ENCODE results near the gene DUSP9.

The DUSP9 gene

GRCh38 chrX:153651540-153652079 is 4.6 kb downstream of the DUSP9 start:
- no peak overlapping the region for H3K4me3 ChIP-seq (ENCODE audit: low read depth, low read length)
- H3K4me1 ChIP-seq (ENCODE audit: control insufficient read depth, insufficient read depth, low read length), result no peaks in the 10 kb centered on the region
- H3K27me3 ChIP-seq (ENCODE audit: control insufficient read depth, insufficient read depth, low read length), result peaks cover 29% of the 10 kb centered on the region
- no peak overlapping the region for H3K27ac ChIP-seq (ENCODE audit: low read depth, low read length)
- no peak overlapping the region for H3K9ac ChIP-seq (ENCODE audit: low read depth, low read length)
- H3K9me3 ChIP-seq (ENCODE audit: control insufficient read depth, insufficient read depth, low read length), result peaks cover 21% of the 10 kb centered on the region
- H3K36me3 ChIP-seq (ENCODE audit: control insufficient read depth, insufficient read depth, low read length), result no peaks in the 10 kb centered on the region

- Histone ChIP-seq H3K9ac (ENCODE audit: low read depth, low read length) (no peak overlapping the region), H3K27me3 (ENCODE audit: control insufficient read depth, insufficient read depth, low read length) (peaks cover 9% of the 10 kb centered on the region), H3K4me1 (ENCODE audit: control insufficient read depth, insufficient read depth, low read length) (no peaks in the 10 kb centered on the region), H3K9me3 (ENCODE audit: control insufficient read depth, insufficient read depth, low read length) (peaks cover 22% of the 10 kb centered on the region), H3K36me3 (ENCODE audit: control insufficient read depth, insufficient read depth, low read length) (no peaks in the 10 kb centered on the region), H3K4me3 (ENCODE audit: low read depth, low read length) (no peak overlapping the region), H3K27ac (ENCODE audit: low read depth, low read length) (no peak overlapping the region)
Measured at GRCh38 chrX:153653556-153653955, 6.6 kb downstream of the DUSP9 start.

- Histone ChIP-seq H3K9ac (ENCODE audit: low read depth, low read length) (no peak overlapping the region), H3K36me3 (ENCODE audit: control insufficient read depth, insufficient read depth, low read length) (no peaks in the 10 kb centered on the region), H3K27ac (ENCODE audit: low read depth, low read length) (no peak overlapping the region), H3K4me1 (ENCODE audit: control insufficient read depth, insufficient read depth, low read length) (no peaks in the 10 kb centered on the region), H3K4me3 (ENCODE audit: low read depth, low read length) (no peak overlapping the region), H3K27me3 (ENCODE audit: control insufficient read depth, insufficient read depth, low read length) (0 out of 2 replicates have a peak, but pooled peaks cover 4% of the 10 kb centered on the region), H3K9me3 (ENCODE audit: control insufficient read depth, insufficient read depth, low read length) (peaks cover 32% of the 10 kb centered on the region)
Measured at GRCh38 chrX:153657161-153657560, 10.2 kb downstream of the DUSP9 start.

- H3K36me3 ChIP-seq (ENCODE audit: control insufficient read depth, insufficient read depth, low read length), result no peaks in the 10 kb centered on the region
- 0 out of 2 replicates have a peak, but pooled peaks cover 4% of the 10 kb centered on the region for H3K27me3 ChIP-seq (ENCODE audit: control insufficient read depth, insufficient read depth, low read length)
- no peak overlapping the region for H3K27ac ChIP-seq (ENCODE audit: low read depth, low read length)
- no peaks in the 10 kb centered on the region for H3K4me1 ChIP-seq (ENCODE audit: control insufficient read depth, insufficient read depth, low read length)
- peaks cover 23% of the 10 kb centered on the region for H3K9me3 ChIP-seq (ENCODE audit: control insufficient read depth, insufficient read depth, low read length)
- no peak overlapping the region for H3K9ac ChIP-seq (ENCODE audit: low read depth, low read length)
- H3K4me3 ChIP-seq (ENCODE audit: low read depth, low read length), result no peak overlapping the region
Measured at GRCh38 chrX:153659268-153659667, 12.3 kb downstream of the DUSP9 start.

GRCh38 chrX:153662266-153662665 is 15.3 kb downstream of the DUSP9 start:
- Histone ChIP-seq H3K9ac (ENCODE audit: low read depth, low read length) (no peak overlapping the region), H3K4me3 (ENCODE audit: low read depth, low read length) (no peak overlapping the region; the same call in 1 of the 2 replicates), H3K27me3 (ENCODE audit: control insufficient read depth, insufficient read depth, low read length) (0 out of 2 replicates have a peak, but pooled peaks cover 4% of the 10 kb centered on the region), H3K9me3 (ENCODE audit: control insufficient read depth, insufficient read depth, low read length) (peaks cover 37% of the 10 kb centered on the region), H3K4me1 (ENCODE audit: control insufficient read depth, insufficient read depth, low read length) (no peaks in the 10 kb centered on the region), H3K27ac (ENCODE audit: low read depth, low read length) (no peak overlapping the region), H3K36me3 (ENCODE audit: control insufficient read depth, insufficient read depth, low read length) (no peaks in the 10 kb centered on the region)

GRCh38 chrX:153665726-153666306 is 18.8 kb downstream of the DUSP9 start:
- Histone ChIP-seq H3K27ac (ENCODE audit: low read depth, low read length) (no peak overlapping the region), H3K4me1 (ENCODE audit: control insufficient read depth, insufficient read depth, low read length) (no peaks in the 10 kb centered on the region), H3K4me3 (ENCODE audit: low read depth, low read length) (no peak overlapping the region), H3K9ac (ENCODE audit: low read depth, low read length) (no peak overlapping the region), H3K36me3 (ENCODE audit: control insufficient read depth, insufficient read depth, low read length) (no peaks in the 10 kb centered on the region), H3K9me3 (ENCODE audit: control insufficient read depth, insufficient read depth, low read length) (peaks cover 36% of the 10 kb centered on the region), H3K27me3 (ENCODE audit: control insufficient read depth, insufficient read depth, low read length) (0 out of 2 replicates have a peak, but pooled peaks cover 4% of the 10 kb centered on the region)

- peak overlapping the region; percentile 38 for H3K4me3 ChIP-seq (ENCODE audit: low read depth, low read length)
- no peaks in the 10 kb centered on the region for H3K27me3 ChIP-seq (ENCODE audit: control insufficient read depth, insufficient read depth, low read length)
- H3K36me3 ChIP-seq (ENCODE audit: control insufficient read depth, insufficient read depth, low read length), result no peaks in the 10 kb centered on the region
- peaks cover 42% of the 10 kb centered on the region for H3K9me3 ChIP-seq (ENCODE audit: control insufficient read depth, insufficient read depth, low read length)
- H3K4me1 ChIP-seq (ENCODE audit: control insufficient read depth, insufficient read depth, low read length), result no peaks in the 10 kb centered on the region
- no peak overlapping the region for H3K9ac ChIP-seq (ENCODE audit: low read depth, low read length)
- no peak overlapping the region for H3K27ac ChIP-seq (ENCODE audit: low read depth, low read length)
Measured at GRCh38 chrX:153667281-153667955, 20.4 kb downstream of the DUSP9 start.

- H3K9ac ChIP-seq (ENCODE audit: low read depth, low read length), result no peak overlapping the region
- peaks cover 42% of the 10 kb centered on the region for H3K9me3 ChIP-seq (ENCODE audit: control insufficient read depth, insufficient read depth, low read length)
- H3K4me3 ChIP-seq (ENCODE audit: low read depth, low read length), result peak overlapping the region; percentile 38
- H3K27me3 ChIP-seq (ENCODE audit: control insufficient read depth, insufficient read depth, low read length), result no peaks in the 10 kb centered on the region
- H3K4me1 ChIP-seq (ENCODE audit: control insufficient read depth, insufficient read depth, low read length), result no peaks in the 10 kb centered on the region
- no peaks in the 10 kb centered on the region for H3K36me3 ChIP-seq (ENCODE audit: control insufficient read depth, insufficient read depth, low read length)
- no peak overlapping the region for H3K27ac ChIP-seq (ENCODE audit: low read depth, low read length)
Measured at GRCh38 chrX:153667956-153668396, 21.0 kb downstream of the DUSP9 start.

GRCh38 chrX:153668423-153669173 is 21.6 kb downstream of the DUSP9 start:
- Histone ChIP-seq H3K27me3 (ENCODE audit: control insufficient read depth, insufficient read depth, low read length) (no peaks in the 10 kb centered on the region), H3K9me3 (ENCODE audit: control insufficient read depth, insufficient read depth, low read length) (peaks cover 42% of the 10 kb centered on the region), H3K9ac (ENCODE audit: low read depth, low read length) (no peak overlapping the region), H3K4me3 (ENCODE audit: low read depth, low read length) (no peak overlapping the region), H3K36me3 (ENCODE audit: control insufficient read depth, insufficient read depth, low read length) (no peaks in the 10 kb centered on the region), H3K4me1 (ENCODE audit: control insufficient read depth, insufficient read depth, low read length) (no peaks in the 10 kb centered on the region), H3K27ac (ENCODE audit: low read depth, low read length) (no peak overlapping the region)

- Histone ChIP-seq H3K4me1 (ENCODE audit: control insufficient read depth, insufficient read depth, low read length) (peaks cover 2% of the 10 kb centered on the region; the same call in 1 of the 2 replicates), H3K27me3 (ENCODE audit: control insufficient read depth, insufficient read depth, low read length) (no peaks in the 10 kb centered on the region), H3K27ac (ENCODE audit: low read depth, low read length) (no peak overlapping the region), H3K36me3 (ENCODE audit: control insufficient read depth, insufficient read depth, low read length) (no peaks in the 10 kb centered on the region), H3K9ac (ENCODE audit: low read depth, low read length) (no peak overlapping the region), H3K9me3 (ENCODE audit: control insufficient read depth, insufficient read depth, low read length) (peaks cover 43% of the 10 kb centered on the region), H3K4me3 (ENCODE audit: low read depth, low read length) (no peak overlapping the region)
Measured at GRCh38 chrX:153669174-153669890, 22.3 kb downstream of the DUSP9 start.
